ENCODE data around the gene TMEM255A. TPM values are rescaled to one million over a fixed set of nuclear protein-coding genes. Genes with fewer than 3 reads are reported as not detected.

TMEM255A gene
- total RNA-seq, 1 donor from 2014 or later = 2.4 TPM

DNA sequence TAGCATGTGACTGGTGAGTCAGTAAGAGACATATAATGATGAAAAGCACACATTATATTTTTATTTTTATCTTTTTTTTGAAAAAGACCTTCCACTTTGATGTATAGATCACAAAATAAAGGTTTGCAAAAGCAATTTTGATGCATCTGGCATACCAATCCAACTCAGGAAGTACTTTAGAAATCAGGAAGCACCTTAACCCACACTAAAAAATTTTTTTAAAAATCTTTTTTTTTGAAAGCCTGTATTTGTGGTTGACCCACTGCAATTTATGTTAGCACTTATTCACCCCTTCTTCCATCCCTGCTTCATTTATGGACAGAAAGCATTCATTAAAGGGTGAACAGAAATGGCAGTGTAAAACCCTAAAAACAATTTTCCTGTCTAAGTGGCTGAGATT, 16.6 kb downstream of the TMEM255A start:
- H3K27me3 Mint-ChIP-seq = no peaks in the 10 kb centered on the region
- no peak overlapping the region for H3K4me3 Mint-ChIP-seq
- no peak for DNase-seq (ENCODE audit: extremely low spot score, unreplicated experiment)
- TF ChIP-seq, protein P1, sequence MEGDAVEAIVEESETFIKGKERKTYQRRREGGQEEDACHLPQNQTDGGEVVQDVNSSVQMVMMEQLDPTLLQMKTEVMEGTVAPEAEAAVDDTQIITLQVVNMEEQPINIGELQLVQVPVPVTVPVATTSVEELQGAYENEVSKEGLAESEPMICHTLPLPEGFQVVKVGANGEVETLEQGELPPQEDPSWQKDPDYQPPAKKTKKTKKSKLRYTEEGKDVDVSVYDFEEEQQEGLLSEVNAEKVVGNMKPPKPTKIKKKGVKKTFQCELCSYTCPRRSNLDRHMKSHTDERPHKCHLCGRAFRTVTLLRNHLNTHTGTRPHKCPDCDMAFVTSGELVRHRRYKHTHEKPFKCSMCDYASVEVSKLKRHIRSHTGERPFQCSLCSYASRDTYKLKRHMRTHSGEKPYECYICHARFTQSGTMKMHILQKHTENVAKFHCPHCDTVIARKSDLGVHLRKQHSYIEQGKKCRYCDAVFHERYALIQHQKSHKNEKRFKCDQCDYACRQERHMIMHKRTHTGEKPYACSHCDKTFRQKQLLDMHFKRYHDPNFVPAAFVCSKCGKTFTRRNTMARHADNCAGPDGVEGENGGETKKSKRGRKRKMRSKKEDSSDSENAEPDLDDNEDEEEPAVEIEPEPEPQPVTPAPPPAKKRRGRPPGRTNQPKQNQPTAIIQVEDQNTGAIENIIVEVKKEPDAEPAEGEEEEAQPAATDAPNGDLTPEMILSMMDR (conservative IDR thresholded peaks at IDR 0.05) = no peak
- H3K36me3 Mint-ChIP-seq = no peaks in the 10 kb centered on the region
- no peaks in the 10 kb centered on the region for H3K4me1 Mint-ChIP-seq (ENCODE audit: unreplicated experiment)
- H3K9me3 Mint-ChIP-seq = peaks cover 4% of the 10 kb centered on the region
- H3K27ac Mint-ChIP-seq = no peak overlapping the region

DNA sequence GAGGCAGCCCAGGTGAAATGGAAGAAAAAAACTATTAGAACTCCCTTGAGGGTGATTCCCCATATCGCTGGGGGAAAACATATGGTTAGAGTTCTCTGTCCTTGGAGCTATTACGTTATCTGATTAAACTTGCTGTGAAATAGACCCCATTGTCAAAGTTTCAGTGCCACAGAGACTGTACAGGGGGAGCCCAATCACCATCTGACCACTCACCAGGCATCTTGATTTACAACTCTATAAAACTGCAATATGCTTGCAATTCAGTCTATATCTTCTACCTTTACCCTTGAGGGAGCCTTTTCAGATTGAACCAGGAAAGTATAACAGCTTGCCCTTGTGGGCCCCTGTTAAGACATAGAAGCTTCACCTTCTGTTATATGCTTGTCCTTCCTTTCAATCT, 18.2 kb downstream of the TMEM255A start:
- Mint-ChIP-seq H3K4me3 (no peak overlapping the region), H3K4me1 (ENCODE audit: unreplicated experiment) (no peaks in the 10 kb centered on the region), H3K27me3 (no peaks in the 10 kb centered on the region), H3K9me3 (peaks cover 4% of the 10 kb centered on the region), H3K27ac (no peak overlapping the region), H3K36me3 (no peaks in the 10 kb centered on the region)
- no peak for DNase-seq (ENCODE audit: extremely low spot score, unreplicated experiment)
- TF ChIP-seq, protein P1 (conservative IDR thresholded peaks at IDR 0.05) = no peak

DNA sequence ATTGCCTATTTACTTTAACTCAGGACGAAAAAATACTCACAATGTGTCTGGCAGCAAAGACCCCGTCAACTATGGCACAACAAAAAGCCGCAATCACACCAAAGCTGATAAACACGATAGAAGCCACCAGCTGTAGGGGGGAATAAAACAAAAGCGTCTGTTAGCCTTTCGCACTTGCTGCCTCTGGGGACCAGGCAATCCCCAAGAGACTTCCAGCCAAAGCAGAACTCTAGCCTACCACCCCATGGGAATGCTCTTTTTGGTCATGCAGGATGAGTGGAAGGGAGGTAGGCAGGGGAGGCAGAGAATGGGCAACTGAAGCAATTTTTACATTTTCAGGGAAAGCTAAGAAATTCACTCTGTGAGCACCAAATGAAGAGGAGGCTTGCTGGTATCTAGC, 20.1 kb downstream of the TMEM255A start:
- H3K27me3 Mint-ChIP-seq = no peaks in the 10 kb centered on the region
- H3K27ac Mint-ChIP-seq = no peak overlapping the region
- H3K4me3 Mint-ChIP-seq = no peak overlapping the region
- DNase-seq (ENCODE audit: extremely low spot score, unreplicated experiment) = no peak
- no peaks in the 10 kb centered on the region for H3K4me1 Mint-ChIP-seq (ENCODE audit: unreplicated experiment)
- H3K36me3 Mint-ChIP-seq = no peaks in the 10 kb centered on the region
- TF ChIP-seq, protein P1 (conservative IDR thresholded peaks at IDR 0.05) = no peak
- H3K9me3 Mint-ChIP-seq = no peaks in the 10 kb centered on the region

DNA sequence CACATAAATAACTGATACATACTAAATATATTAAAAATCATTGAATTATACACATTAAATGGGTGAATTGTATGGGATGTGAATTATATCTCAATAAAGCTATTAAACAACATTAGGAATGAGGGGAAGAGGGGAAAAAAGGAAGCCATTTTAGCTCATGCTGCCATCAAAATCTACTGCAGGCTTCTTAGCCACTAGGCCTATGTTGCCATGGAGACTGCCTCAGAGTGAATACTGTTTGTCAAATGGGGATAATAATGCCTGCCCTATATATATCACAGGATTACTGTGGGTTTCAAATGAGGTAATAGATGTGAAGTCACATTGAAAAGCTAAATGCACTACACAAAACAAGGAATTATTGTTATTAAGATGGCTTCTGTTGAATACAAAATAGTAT, 21.2 kb downstream of the TMEM255A start:
- no peak overlapping the region for H3K27ac Mint-ChIP-seq
- no peak for DNase-seq (ENCODE audit: extremely low spot score, unreplicated experiment)
- TF ChIP-seq, protein P1 (conservative IDR thresholded peaks at IDR 0.05) = no peak
- H3K4me1 Mint-ChIP-seq (ENCODE audit: unreplicated experiment) = no peaks in the 10 kb centered on the region
- no peak overlapping the region for H3K4me3 Mint-ChIP-seq
- H3K27me3 Mint-ChIP-seq = no peaks in the 10 kb centered on the region
- no peaks in the 10 kb centered on the region for H3K36me3 Mint-ChIP-seq
- H3K9me3 Mint-ChIP-seq = no peaks in the 10 kb centered on the region

DNA sequence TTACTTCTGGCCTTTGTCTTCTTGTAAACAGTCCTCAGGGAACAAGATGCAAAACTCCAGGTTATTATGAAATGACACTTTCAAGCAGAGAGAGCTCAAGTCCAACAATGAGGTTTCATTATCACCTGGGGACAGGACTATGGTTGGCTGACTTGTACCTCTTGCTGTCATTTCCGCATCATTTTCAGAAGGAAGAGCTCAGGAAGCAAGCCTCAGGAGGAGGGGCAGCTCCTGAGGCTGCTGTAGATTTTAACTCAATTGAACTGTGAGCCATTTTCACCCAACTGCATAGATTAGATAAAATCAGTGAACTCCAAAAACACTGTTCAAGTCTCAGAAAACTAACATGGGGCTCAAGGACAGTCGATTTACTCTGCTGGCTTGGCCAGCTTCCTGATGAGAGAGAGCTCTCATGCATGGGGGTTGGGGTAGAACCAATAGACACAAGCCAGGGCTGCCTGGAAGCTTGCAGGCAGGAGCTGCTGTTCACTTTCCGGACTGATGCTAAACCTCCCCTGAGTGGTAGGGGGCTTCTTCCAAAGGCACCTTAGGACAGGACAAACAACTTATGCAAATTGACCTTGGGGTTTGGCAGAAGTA, 23.6 kb downstream of the TMEM255A start:
- H3K27ac Mint-ChIP-seq = no peak overlapping the region
- no peak for DNase-seq (ENCODE audit: extremely low spot score, unreplicated experiment)
- no peaks in the 10 kb centered on the region for H3K27me3 Mint-ChIP-seq
- H3K4me1 Mint-ChIP-seq (ENCODE audit: unreplicated experiment) = no peaks in the 10 kb centered on the region
- no peaks in the 10 kb centered on the region for H3K9me3 Mint-ChIP-seq
- H3K4me3 Mint-ChIP-seq = no peak overlapping the region
- no peaks in the 10 kb centered on the region for H3K36me3 Mint-ChIP-seq
- TF ChIP-seq, protein P1 (conservative IDR thresholded peaks at IDR 0.05) = no peak
